LNCAP (cell line): Measurements from ENCODE around the gene EPHA2.

Experiments used
- CTCF ChIP-seq: fragments of 450-650 bp; IDR thresholded peaks from 2 replicates; pipeline ENCODE4 v1.5.1; 2017; ENCODE audit warnings: mild to moderate bottlenecking

Gene EPHA2

GRCh38 chr1:16124377-16125087 is 31.3 kb downstream of the EPHA2 start:
- TF ChIP-seq CTCF: no peak

- TF ChIP-seq CTCF: no peak
These were observed 33.0 kb downstream of the EPHA2 start for GRCh38 chr1:16122916-16123315.

GRCh38 chr1:16122350-16122881 is 33.5 kb downstream of the EPHA2 start:
- TF ChIP-seq CTCF: no peak

- no peak for TF ChIP-seq CTCF
These were observed 34.9 kb downstream of the EPHA2 start for GRCh38 chr1:16120940-16121410.

- no peak for TF ChIP-seq CTCF
These were observed 35.5 kb downstream of the EPHA2 start for GRCh38 chr1:16120407-16120806.

GRCh38 chr1:16119926-16120325 is 35.9 kb downstream of the EPHA2 start:
- no peak for TF ChIP-seq CTCF

GRCh38 chr1:16119504-16119903 is 36.4 kb downstream of the EPHA2 start:
- no peak for TF ChIP-seq CTCF

- no peak for TF ChIP-seq CTCF
These were observed 37.2 kb downstream of the EPHA2 start for GRCh38 chr1:16118706-16119105.
